Transverse colon (tissue), 4 donors: ENCODE results near the gene NUP210.

Experiments used
- EP300 ChIP-seq: sonication (generic); formaldehyde crosslinking; IDR thresholded peaks from one replicate; pipeline ENCODE4 v1.6.1; 2017; ENCODE audit warnings: antibody characterized with exemption, low read depth
- POLR2A ChIP-seq: fragments of 450-650 bp; IDR thresholded peaks from one replicate; pipeline ENCODE4 v1.6.1; 2016; ENCODE audit warnings: antibody characterized with exemption, mild to moderate bottlenecking, moderate library complexity
- POLR2AphosphoS5 ChIP-seq, 3 donors: sonication (generic); formaldehyde crosslinking; IDR thresholded peaks; one replicate each; pipeline ENCODE4 v1.6.1; 2016; ENCODE audit warnings: antibody characterized with exemption in 3 of 3
- TF ChIP-seq, protein P1 (sequence below), 5 experiments: fragments of 200-600 bp in 3 of 5; fragments of 450-650 bp in 2 of 5; sonication (generic) in 3 of 5; IDR thresholded peaks; 1 replicate in 2 of 5; 2 replicates in 3 of 5; pipeline ENCODE4 v1.5.1; 2016 to 2017; ENCODE audit warnings: antibody characterized with exemption in 5 of 5, inconsistent platforms in 3 of 5, mild to moderate bottlenecking in 2 of 5, moderate library complexity in 1 of 5

DNA sequence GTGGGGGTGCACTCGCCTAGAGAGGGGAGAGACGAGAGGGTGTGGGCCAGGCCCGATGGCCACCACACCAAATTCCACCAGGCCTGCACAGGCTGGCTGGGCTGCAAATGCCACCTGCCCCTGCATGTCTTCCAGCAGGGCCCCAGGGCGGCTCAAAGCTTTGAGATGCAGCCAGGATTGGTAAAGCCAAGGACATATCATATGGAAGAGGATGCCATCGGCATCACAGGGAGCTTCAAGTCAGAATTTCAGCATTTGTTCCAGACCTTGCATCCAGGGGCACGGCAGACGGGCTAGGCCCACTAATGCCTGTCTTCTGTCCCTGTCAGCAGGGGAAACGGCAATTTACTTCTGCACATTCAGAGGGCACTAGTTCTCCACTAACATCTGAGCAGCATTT, 97.8 kb downstream of the NUP210 start:
- TF ChIP-seq, protein P1, sequence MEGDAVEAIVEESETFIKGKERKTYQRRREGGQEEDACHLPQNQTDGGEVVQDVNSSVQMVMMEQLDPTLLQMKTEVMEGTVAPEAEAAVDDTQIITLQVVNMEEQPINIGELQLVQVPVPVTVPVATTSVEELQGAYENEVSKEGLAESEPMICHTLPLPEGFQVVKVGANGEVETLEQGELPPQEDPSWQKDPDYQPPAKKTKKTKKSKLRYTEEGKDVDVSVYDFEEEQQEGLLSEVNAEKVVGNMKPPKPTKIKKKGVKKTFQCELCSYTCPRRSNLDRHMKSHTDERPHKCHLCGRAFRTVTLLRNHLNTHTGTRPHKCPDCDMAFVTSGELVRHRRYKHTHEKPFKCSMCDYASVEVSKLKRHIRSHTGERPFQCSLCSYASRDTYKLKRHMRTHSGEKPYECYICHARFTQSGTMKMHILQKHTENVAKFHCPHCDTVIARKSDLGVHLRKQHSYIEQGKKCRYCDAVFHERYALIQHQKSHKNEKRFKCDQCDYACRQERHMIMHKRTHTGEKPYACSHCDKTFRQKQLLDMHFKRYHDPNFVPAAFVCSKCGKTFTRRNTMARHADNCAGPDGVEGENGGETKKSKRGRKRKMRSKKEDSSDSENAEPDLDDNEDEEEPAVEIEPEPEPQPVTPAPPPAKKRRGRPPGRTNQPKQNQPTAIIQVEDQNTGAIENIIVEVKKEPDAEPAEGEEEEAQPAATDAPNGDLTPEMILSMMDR (IDR thresholded peaks at IDR 0.05), result no peak
- TF ChIP-seq POLR2AphosphoS5 (IDR thresholded peaks at IDR 0.05) (no peak), POLR2A (no peak), EP300 (no peak)
